LNCaP clone FGC (cell line): ENCODE results near the gene ATP13A3.
"Not testable (repeated sequence)": the region's sequence is repeated elsewhere in the genome, so short reads cannot be mapped to it uniquely, and the experiment has no call there.

Source experiments
- DNase-seq: peaks from one replicate; pipeline ENCODE4 v3.0.0-alpha.2; 2011; ENCODE audit warnings: low read depth
- H3K4me3 ChIP-seq: 2 replicates; pipeline ENCODE4 v1.5.1; 2011; ENCODE audit warnings: mild to moderate bottlenecking, low read depth, low read length, control low read depth
- CTCF ChIP-seq: IDR thresholded peaks from 2 replicates; pipeline ENCODE4 v1.5.1; 2012; ENCODE audit warnings: mild to moderate bottlenecking; ENCODE audit not compliant: control insufficient read depth, insufficient read depth; ENCODE audit errors: extremely low read depth

Gene ATP13A3

GRCh38 chr3:194483850-194484249 lies 3.0 kb downstream of the ATP13A3 start:
- no peak for DNase-seq
- H3K4me3 ChIP-seq, result no peak overlapping the region

GRCh38 chr3:194482830-194483229 lies 4.0 kb downstream of the ATP13A3 start:
- DNase-seq, H3K4me3 ChIP-seq: not testable (repeated sequence)

More at GRCh38 chr3:194483850-194484249, 3.0 kb downstream of the ATP13A3 start:
- TF ChIP-seq CTCF, result no peak

GRCh38 chr3:194482196-194482593 lies 4.6 kb downstream of the ATP13A3 start:
- no peak for DNase-seq
- no peak overlapping the region for H3K4me3 ChIP-seq
- no peak for TF ChIP-seq CTCF

- no peak for DNase-seq
- TF ChIP-seq CTCF, result no peak
- no peak overlapping the region for H3K4me3 ChIP-seq
These were observed 5.1 kb downstream of the ATP13A3 start for GRCh38 chr3:194481525-194482195.

GRCh38 chr3:194481103-194481502 lies 5.7 kb downstream of the ATP13A3 start:
- TF ChIP-seq CTCF, result no peak
- H3K4me3 ChIP-seq, result no peak overlapping the region
- DNase-seq, result no peak

GRCh38 chr3:194476784-194477183 lies 10.0 kb downstream of the ATP13A3 start:
- no peak overlapping the region for H3K4me3 ChIP-seq

GRCh38 chr3:194475978-194476377 lies 10.8 kb downstream of the ATP13A3 start:
- no peak overlapping the region for H3K4me3 ChIP-seq
- no peak for DNase-seq
- TF ChIP-seq CTCF, result no peak

More at GRCh38 chr3:194476784-194477183, 10.0 kb downstream of the ATP13A3 start:
- no peak for DNase-seq
- TF ChIP-seq CTCF, result no peak
